GM19467 (cell line): ENCODE data around the gene RBMS1.

Experiments
- ATAC-seq: cut with Tn5 transposase; IDR thresholded peaks from one replicate; pipeline ENCODE4 v1.9.1; 2021; ENCODE audit warnings: mild to moderate bottlenecking, moderate library complexity; ENCODE audit not compliant: unreplicated experiment

RBMS1 gene

DNA sequence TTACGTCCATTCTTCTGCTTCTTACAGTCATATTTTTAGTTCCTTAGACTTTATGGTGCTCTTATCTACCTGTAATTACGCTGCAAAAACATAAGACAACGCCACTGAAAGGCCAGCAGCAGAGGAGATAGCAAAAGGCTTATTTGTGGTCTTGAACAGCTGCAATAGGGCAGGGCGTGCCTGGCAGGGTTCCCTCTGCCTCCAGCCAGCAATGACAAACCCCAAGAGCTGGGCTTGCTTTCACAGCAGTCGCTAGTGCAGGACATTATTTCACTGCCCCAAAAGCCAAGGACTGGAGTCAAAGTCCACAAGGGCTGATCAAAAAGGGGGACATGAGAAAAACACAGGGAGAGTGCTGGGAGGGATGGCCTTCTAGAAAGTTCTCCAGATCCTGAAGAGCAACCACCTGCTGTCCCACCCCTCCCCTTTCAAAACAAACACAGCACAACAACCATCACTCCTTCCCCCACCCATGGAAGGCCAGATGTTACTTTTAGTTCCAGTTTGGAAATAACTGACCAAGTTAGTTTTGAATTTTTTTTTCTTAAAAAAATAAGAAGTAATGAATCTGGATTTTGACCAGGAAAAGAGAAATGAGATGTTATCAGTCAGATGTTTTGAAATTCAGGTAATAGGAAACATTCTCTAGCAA is 127.8 kb downstream of the RBMS1 start:
- no peak for ATAC-seq

DNA sequence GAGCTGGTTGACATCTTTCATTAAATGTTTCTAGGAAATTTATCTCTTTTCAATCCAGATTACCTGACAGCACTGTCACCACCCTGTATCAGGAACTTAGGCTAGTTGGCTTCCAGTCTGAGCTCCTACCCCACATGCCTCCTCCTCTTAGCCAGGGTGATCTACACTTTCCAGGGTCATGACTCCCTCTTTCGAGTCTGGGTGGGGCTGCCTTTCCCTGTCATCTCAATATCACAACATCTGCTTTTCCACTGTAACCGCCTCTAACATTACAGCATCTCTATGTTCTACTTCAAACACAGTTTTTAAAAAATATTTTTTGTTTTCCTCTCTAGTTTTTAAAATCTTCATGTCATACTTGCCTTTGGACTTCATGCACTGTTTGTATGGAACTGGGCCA is 129.2 kb downstream of the RBMS1 start:
- ATAC-seq, result no peak

DNA sequence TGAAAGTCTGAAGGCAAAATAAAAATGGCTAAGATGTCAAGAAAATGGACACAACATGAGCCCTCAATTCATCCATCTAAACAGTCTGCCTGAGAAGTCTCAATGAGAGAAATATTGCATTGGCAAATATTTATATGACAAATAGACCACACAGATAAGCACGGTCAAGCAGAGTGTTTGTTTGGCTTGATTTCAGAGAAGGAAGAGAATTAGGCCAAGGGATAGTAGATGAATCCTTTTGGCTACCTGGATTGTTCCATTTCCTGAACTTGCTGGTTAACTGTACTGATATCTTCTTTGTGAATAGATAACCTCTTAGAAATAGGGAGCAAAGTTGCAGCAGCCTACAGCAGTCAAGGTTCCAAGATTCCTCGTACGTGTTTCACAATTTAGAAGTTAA is 129.6 kb downstream of the RBMS1 start:
- ATAC-seq, result no peak

DNA sequence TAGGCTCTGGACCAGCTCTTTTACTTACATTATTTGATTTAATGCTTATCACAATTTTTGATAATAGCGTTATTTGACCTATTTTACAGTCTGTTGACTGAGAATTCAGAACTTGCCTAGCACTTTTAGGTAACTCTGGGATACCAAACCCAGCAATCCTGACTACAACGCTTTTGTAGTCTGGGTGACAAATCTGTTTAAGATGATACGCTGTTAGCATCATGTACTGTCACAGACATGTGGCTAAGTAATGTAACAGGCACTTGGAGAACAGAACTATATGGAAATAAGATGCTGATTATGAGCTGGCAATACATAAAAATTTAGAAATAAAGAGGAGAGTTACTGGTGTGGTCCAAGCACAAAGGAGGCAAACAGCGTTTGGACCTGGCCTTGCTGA is 130.6 kb downstream of the RBMS1 start:
- ATAC-seq, result no peak

DNA sequence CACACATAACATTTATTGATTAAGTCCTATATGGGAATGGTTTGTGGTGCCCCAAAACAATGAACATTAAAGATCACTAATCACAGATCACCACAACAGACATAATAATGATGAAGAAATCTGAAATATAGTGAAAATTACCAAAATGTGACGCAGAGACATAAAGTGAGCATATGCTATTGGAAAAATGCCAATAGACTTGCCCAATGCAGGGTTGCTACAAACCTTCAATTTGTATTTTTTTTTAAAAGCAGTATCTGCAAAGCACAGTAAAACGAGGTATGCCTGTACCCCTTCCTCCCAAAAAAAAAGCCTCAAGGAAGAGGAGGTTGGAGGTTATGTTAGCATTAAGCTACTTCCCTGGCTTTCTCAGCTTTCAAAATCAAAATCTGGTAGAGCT is 131.1 kb downstream of the RBMS1 start:
- no peak for ATAC-seq

DNA sequence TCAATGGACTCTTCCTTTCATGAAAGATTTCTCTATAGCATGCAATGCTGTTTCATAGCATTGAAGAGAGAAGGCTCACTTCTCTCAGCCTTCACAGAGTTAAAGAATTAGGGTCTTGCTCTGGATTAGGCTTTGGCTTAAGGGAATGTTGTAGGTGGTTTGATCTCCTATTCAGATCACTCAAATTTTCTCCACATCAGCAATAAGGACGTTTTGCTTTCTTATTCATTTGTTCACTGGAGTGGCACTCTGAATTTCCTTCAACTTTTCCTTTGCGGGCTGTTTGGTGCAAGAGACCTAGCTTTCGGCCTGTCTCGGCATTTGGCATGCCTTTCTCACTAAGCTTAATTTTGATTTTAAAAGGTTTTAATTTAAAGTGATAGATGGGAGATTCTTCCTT is 131.6 kb downstream of the RBMS1 start:
- no peak for ATAC-seq

DNA sequence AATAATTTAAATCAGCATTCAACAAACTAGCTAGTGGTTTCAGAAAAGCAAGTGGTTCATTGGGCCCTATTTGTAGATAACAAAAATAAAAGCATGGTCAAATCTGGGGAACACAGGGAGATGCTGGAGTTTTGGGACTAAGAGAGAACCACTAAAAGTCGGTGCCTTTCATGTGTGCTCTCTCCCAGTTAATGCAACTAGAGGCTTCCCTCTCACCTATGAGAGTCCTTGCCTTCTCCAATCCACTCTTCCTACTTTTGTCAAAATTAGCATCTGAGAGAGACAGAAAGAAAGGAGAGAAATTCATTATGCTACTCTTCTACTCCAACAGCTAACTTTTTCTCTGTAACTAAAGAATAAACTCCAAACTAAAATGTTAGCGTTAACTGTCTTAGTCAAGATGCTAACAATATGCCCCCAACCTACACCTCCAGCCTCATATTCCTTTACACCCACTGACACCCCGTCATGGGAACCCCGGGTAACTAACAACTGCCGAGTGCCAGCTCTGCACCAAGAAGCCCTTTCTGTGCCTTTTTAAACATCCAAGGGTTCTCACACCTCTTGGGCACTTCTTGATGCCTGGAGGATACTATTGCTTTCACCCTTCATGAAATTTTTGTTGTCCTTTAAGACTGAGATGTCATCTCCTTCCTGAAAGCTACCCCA is 133.4 kb downstream of the RBMS1 start:
- ATAC-seq, result no peak

DNA sequence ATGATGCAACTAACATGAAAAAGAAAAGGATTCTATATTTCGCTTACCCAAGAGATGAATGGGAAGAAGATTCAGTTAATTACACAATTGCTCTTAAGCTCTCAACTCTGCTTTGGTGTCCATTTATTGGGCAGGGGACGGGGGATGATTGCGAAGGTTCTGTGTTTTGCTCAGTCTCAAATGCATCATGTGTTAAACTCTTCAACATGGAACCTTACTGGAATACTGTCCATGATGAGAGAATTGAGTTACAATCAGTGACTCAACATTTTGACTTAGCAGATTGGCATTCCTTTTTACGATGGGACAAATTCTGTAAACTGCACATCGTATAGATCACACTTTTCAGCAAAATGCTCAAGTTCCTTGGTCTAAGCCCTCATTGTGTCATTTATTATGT is 135.6 kb downstream of the RBMS1 start:
- no peak for ATAC-seq

DNA sequence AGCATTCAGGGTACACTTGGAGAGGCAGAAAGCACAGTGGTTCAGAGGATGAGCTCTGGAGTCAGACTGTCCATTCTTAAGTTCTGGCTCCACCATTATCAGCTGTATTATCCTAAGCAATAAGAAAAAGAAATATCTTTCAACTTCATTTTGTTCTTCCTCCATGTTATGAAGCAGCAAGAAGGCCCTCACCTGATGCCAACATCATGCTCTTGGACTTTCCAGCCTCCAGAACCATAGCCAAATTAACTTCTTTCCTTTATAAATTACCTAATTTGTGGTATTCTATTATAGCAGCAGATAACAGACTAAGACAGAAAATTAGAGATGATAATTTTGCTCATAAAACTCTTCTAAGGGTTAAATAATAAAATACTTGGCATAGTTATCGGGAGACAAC is 137.1 kb downstream of the RBMS1 start:
- ATAC-seq, result no peak

DNA sequence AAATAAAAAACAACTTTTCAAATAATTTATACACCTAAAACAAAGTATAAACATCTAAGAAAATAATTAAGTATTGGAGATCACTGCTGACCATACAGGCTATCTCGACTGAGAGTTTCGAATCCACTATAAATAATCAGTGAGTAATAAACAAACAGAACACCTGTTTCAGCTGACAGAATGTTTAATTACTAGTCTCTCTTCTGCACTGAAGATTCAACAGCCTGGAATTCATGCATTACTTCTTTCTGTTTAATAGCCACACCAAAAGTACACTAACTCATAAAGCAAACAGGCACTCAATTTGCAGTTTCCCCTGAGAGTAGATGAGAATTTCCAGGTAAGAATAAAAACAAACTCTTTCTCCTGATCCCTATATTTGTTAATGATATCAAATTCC is 138.5 kb downstream of the RBMS1 start:
- no peak for ATAC-seq

DNA sequence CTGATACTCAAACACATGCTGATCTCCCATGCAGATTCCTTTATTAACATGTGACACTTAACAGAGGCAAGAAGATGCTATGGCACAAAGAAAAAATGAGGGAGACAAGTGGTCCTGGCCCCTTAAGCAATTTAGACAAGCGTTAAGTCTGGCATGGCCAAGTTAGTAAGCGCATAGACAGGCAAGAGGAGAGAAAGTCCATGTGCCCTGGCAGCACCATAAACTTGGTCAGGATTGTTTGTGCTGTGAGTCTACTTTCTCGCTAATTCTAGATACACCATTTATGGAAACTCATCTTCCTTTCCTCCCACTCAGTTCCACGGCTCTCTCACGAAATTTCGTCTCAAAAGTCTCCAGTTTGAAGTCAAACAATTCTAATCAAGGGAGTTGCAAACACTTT is 138.9 kb downstream of the RBMS1 start:
- no peak for ATAC-seq

DNA sequence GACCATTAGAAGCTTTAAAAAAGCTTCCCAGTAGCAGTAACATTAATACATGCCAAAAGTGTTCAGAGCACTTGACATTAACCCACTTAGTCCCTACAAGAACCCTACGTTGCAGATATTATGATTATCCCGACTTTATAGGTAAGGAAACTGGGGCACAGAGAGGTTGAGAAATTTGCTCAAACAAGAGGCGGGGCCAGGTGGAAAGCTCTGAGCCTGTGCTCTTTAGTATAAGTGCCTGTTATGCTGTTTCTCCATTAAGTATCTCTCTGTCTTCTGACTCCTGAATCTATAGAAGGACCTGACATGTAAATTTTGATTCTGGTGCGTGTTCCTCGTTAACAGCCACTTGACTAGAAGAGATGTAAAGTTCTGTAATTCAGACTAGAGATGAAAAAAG is 139.8 kb downstream of the RBMS1 start:
- no peak for ATAC-seq

DNA sequence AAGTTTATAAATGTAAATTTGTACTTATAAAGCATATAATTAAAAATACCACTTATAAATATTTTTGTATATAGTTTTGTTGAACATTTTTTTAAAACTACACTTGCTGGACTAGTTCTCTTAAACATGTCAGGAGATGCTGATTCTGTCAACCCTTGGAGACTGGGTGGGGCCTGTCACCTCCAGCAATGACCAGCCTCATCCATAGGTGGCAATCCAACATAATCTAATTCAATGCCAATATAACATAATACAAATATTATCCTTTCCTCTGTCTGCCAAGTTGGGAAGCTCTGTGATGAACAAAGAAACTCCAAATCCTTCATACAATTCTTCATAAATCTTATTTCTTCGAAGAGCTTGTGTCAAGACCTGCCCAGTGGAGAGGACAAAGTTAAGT is 140.4 kb downstream of the RBMS1 start:
- no peak for ATAC-seq

DNA sequence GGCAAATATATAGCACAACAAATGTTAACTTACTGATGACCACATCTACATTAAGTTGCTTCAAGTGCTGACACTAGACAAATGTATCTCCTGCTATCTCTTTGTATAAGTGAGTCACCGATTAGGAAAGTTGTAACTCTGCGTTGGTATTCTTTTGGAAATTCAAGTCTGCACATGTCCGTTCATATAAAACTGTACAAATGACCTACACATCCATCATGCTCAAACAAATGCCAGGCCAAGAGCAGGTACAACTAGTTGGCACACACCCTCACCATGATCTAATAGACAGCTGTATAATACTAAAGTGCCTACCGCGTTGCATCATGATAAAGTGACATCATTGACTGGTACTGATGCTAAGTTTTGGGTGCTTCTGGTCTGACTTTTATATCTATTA is 141.1 kb downstream of the RBMS1 start:
- no peak for ATAC-seq

DNA sequence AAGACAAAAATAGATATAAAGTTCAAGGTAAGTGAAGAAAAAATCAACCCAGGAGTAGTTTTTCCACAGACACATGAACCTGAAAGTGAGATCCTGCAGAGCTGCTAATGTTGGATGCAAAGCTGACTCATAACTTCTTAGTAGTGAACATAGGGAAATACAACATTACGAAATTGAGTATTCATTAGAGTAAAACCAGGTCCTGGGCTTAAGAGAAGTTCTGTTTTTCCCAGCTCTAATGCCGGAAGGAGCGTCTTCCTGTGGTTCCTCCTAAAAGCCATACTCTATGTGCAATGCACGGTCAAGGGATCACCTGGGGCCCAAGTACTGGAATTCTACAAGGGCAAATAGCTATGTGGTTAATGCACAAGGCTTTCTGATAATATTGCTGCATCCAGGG is 141.7 kb downstream of the RBMS1 start:
- ATAC-seq, result no peak

DNA sequence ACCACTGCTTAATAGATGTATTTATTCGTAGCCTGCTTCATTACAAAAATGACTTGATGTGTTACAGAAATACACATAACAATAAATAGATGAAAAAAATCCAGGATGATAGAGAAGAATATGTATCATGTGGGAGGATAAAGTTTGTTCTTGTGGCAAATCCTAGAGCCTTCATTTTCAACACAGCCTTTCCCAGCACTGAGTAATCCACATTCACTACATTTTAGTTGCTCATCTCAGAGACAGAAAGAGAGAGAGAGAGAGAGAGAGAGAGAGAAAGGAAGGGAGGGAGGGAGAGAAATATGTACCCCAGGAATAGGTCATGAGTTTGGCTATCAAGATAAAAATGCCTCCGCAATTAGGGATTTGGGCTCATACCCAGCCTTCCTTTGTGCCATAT is 144.3 kb downstream of the RBMS1 start:
- ATAC-seq, result no peak

DNA sequence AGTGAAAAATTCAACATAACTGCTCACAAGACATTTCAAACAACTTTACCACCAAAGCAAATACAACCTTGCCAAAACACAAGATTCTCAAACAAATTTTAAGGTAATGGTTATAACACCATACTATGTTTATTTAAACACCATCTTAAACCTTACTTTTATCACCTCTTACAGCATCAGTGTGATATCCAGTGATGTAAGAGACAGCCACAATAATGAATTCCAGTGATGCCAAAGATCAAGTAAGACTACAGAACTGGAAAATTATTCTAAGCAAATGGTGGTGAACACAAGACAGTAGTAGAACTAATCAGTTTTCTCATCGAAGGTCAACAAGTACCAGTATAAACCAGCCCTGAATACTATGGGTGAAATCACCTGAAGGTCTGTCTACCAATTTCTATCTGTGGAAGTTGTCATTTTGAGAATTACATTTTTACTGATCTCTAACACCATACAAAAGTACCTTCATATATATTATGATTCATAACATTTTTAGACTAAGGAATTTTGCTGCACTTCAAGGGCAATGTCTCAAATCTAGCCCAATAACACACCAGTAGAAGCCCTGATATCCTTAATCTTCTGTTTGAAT is 146.2 kb downstream of the RBMS1 start:
- ATAC-seq, result no peak

DNA sequence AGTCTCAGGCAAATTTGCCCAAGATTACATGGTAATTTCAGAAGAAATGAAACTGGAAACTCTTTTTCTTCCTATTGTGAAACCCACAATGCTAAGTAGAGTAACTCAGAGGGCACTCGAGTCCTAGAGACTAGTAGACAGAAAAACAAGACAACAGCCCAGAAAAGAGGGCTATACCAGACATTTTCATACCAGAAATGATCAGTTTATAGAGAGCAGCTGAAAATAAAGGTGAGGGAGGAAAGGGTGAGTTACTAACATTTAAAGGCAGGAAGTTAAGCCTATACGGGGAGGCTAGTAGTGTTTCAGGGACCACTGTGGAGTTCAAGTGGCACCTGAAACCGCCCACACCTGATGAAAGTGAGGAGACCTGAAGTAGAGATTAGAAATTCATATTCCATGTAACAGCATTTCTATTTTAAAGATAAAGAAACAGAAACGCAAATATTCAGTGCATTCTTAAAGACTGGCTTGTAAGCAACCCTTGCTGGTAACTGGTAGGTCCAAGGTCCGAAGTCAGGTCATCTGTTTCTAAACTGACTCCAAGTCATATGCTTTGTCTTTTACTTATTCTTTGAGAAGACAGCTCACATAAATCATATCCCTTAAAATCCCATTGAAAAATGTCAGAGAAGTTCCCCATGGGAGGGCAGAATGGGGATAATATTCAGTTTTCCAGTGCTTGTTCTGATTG is 148.4 kb downstream of the RBMS1 start:
- ATAC-seq, result no peak

DNA sequence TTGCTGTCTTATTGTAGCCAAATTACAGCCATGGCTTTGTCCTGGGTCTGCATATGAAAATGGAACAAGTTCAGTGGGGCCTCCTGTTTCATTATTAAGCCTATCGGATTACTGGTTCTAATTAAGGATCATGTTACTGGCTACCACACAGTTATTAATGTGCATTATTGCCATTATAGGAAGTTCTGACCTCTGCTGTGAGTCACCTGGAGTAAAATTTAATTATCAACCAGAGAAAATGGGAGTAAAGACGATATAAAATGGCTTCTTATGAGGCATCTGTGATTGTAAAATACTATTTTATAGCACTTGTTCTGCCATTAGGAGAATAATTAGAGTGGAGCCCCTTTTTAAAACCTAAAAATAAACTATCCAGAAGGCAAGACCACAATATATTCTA is 150.2 kb downstream of the RBMS1 start:
- ATAC-seq, result no peak

DNA sequence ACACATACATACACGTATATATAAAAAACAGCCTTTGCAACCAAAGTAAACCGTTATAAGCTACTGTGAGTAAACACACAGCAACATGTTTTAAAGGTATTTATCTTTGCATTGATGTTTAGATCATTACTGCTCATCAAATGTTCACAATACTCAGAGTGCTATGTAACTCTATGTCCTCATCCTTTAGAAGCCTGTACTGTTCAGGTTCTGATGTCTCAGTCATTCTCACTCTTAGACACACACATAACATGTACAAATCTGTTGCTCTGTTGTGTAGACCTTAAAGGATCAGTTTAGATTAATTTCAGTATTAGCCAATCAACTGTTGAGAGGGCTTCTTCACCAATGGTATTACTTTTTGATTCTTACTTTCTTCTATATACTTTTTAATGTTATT is 153.9 kb downstream of the RBMS1 start:
- ATAC-seq, result no peak

DNA sequence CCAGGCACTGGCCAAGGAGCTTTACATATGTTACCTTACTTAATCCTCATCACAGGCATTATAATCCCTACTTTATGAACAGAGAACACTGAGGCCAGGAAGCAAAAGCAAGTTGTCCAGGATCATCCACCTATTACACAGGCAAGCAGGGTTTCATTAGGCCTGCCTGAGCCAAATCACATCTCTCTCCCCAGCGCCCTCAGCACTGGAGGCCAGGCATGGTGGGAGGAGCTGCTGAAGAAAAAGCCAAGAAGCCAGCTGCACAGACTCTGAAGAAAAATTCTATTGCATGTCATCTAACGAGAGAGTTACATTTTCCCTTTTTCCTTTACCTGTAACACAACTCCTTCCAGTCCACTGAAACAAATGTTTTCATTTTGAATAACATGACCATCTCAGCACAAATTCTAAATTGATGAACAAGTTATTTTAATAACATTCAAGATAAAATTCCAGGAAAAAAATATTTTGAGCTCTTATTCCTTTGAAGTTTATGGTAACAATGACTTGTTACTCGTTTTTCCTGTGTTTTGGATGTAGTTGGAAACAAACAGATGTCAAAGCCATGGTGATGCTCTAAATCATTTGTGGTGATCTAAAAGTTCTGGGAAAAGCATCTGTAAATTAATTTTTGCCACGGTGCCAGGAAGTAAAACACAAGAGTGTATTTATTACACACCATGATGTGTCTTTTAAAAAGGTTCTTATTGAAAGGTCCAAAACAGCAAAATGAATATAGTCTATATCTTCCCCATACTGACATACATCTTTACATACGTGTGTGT is 154.5 kb downstream of the RBMS1 start:
- ATAC-seq, result no peak
